GM18951 (cell line): ENCODE results near the gene NDST4.

Source experiments
- POLR2A ChIP-seq: IDR thresholded peaks from 4 replicates; pipeline ENCODE4 v1.6.1; 2011; ENCODE audit warnings: mild to moderate bottlenecking; ENCODE audit not compliant: insufficient read length, insufficient read depth; ENCODE audit errors: extremely low read depth
- in situ Hi-C: fragments of 300-500 bp; cut with MboI; formaldehyde crosslinking; loops from one replicate; pipeline ENCODE4 v1.12.0; 2022; ENCODE audit warnings: low sequenced_read_pairs, mixed read lengths, inconsistent platforms; ENCODE audit not compliant: unreplicated experiment

The NDST4 gene

DNA sequence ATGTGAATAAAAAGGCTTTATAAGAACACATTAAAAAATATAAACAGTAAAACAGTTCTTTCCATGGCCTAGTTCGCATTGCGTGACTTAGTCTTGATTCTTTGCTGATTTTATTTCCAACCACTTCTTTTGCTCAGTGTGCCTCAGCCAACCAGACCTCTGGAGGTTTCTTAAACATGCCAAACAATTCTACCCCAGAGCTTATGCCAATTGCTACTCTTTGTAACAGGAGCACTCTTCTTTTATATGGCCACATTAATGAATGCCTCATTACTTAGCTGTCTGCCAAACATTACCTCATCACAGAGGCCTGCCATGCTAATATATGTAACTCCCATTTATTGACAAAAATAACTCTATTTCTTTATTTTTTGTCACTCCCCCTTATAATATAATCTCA lies 202.3 kb downstream of the NDST4 start:
- TF ChIP-seq POLR2A: no peak
- in situ Hi-C loops: no loop called here

DNA sequence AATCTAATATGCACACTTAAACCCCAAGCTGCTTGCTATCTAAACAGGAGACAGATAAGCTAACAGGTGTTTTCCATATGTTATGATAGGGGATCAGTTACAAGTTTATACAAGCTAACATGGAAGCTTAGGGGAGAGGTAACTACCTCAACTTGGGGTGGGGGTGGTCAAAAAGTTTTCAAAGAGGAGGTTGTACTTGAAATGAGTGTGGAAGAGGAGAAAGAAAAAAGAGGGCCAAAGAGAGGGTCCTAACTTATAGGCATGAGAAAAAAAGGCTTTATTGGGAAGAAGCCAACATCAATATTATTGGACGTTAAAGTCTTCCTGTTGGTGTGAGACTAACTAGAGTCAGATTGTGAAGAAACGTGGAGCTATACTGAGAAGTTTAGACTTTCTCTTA lies 205.9 kb downstream of the NDST4 start:
- in situ Hi-C loops: no loop called here

DNA sequence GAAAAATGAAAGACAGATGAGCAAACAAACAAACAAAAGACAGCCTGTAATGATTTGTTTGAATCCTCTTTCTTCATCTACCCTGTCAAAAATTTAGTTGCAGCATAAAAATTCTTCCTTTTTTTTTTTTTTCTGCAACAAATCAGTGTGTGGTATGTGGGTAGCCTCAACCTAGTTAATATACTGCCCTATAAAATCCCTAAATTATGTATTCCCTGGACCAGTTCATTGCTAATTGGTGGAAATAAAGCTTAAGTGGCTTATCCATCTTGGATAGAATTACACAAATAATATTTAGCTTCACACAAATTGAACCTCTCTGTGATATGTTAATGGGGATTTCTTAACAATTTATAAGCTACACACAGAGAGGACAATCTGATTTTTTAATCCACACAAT lies 208.4 kb downstream of the NDST4 start:
- in situ Hi-C loops: no loop called here
- no peak for TF ChIP-seq POLR2A

More for the DNA sequence above, 205.9 kb downstream of the NDST4 start:
- no peak for TF ChIP-seq POLR2A

DNA sequence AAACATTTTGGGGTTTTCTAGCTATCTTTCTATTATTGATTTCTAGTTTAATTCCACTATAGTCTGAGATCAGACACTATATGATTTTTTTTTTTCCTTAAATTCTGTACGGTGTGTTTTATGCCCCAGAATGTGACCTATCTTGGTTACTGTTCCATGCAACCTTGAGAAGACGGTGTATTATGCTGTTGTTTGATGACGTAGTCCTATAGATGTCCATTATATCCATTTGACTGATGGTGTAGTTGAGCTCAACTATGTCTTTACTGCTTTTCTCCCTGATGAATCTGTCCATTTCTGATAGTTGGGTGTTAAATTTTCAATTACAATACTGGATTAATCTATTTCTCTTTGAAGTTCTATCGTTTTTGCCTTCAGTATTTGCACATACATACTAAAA lies 212.5 kb downstream of the NDST4 start:
- TF ChIP-seq POLR2A: no peak
- in situ Hi-C loops: no loop called here

DNA sequence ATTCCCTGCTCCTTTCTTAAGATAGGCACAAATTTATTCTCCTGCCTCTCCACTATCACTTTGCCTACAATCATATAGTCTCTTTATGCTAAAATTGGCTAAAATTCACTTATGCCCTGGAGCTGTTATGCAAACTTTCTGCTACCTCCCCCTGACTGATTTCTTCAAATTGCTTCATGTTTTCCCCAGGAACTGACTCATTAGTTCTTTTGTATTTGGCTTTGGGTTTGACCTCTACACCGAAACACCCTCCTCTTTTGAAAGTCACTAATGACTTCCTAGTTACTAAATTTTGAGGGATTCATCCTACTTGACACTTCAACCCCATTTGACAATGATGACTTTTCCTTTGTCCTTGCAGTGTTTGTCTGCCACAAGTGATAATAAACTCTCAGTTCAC lies 222.6 kb downstream of the NDST4 start:
- TF ChIP-seq POLR2A: no peak
- in situ Hi-C loops: no loop called here

DNA sequence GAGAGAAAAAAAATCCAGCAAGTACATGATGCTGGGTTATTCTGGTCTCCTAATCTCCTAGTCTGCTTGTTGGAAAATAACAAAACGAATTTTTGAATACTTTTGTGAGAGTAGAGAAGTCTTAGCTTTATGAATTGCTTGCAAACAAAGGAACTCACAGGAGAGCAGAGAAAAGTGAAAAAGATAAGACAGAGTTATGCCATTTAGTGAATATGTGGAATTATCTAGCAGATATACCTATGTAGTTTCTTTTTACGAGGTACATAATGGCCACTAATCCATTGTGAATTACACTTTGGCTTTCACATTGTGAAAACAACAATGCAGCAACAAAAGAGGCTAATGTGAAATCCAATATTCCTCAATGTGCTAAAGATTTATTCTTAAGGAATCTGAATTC lies 226.7 kb downstream of the NDST4 start:
- in situ Hi-C loops: no loop called here
- TF ChIP-seq POLR2A: no peak

DNA sequence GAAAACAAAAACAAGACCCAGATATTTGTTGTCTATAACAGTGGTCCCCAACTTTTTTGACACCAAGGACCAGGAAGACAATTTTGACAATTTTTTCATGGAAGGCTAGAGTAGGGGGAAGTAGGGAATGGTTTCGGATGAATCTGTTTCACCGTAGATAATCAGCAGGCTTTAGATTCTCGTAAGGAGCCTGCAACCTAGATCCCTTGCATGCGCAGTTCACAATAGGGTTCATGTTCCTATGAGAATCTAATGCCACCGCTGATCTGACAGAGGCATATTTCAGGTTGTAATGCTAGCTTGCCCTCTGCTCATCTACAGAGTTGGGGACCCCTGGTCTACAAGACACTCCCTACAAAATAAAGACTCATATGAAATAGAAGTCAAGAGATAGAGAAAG lies 229.8 kb downstream of the NDST4 start:
- in situ Hi-C loops: no loop called here
- TF ChIP-seq POLR2A: no peak

DNA sequence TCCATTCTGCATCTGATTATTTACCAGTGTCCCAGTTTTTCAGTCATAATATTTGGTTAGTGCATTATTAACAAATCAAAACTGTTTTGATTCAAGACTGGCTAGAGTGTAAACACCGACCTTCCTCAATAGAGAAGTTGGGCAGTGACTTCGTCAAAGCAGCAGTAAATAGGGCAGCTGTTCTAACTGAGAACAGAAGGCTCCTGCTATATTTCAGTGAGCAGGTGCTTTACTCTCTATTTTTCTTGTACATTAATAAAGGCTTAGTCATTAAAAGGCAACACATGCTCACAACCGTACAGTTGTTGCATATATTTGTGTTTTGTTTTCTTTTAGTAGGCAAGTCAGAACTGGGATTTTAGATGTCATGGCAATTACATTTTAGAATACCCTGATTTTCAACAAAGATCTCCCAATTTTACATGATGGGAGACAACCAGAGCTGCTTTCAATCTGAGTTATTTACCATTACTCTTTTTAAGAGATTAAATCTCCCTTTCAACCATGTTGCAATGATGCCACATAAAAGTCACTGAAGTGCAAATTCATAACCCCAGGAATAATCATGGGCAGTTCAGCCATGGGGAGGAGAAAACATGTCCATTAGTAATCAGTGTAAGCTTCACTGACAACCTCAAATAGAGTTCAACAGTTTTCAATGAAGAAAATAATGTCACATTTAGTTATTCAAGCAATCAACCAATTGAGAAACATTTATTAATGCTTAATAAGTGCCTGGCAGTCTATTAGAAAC lies 233.3 kb downstream of the NDST4 start:
- in situ Hi-C loops: no loop called here
- TF ChIP-seq POLR2A: no peak

DNA sequence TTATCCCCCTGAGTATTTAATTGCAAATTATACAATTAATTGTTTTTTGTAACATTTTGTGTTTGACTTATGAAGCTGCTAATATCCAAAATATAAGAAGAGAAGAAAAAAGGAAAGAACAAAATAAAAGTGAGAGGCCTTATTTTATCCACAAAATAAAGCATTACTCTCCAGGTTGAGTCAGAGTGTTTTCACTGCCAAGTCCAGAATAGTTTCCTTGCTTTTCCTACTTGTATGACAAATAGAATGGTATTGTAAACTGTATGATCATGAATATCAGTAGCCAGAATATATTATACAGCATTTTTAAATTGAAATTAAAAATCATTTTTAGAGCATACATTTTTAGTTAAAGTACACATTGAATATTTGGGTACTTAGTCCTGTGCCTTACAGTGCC lies 237.8 kb downstream of the NDST4 start:
- TF ChIP-seq POLR2A: no peak
- in situ Hi-C loops: no loop called here

DNA sequence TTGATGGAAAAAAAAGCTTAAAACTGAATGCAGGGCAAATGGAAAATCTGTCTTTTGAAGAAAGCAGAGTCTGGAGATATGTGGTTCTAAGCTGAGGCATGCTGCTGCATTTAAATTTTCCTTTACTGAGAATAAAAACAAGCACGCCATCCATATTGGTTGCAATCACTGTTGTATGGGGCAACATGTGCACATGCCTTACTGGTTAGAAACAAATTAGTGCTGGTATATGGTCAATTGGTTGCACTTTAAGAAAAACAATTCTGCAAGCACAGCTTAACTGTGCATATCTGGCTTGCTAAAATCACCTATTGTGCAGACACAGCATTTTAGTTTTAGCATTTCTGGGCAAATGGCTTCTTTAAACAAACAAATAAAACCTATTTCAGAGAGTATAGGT lies 239.1 kb downstream of the NDST4 start:
- no peak for TF ChIP-seq POLR2A
- in situ Hi-C loops: no loop called here

DNA sequence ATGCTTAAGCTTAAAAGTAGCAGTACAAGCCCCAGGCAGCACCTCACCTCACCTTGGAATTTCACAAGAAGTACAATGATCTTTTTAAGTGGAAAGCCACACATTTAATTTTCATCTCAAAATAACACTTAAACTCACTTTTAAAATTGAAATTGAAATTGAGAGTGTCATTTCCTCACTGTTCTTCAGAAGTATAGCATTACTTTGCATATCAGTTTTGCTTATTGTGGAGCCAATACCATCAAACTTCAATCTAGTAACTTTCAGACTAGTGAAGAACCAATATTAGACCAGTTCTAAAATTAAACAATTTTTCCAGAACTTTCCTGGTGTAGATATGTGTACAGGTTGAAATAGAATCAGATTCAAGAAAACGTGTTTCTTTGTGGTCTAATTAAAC lies 242.4 kb downstream of the NDST4 start:
- no peak for TF ChIP-seq POLR2A
- in situ Hi-C loops: no loop called here

DNA sequence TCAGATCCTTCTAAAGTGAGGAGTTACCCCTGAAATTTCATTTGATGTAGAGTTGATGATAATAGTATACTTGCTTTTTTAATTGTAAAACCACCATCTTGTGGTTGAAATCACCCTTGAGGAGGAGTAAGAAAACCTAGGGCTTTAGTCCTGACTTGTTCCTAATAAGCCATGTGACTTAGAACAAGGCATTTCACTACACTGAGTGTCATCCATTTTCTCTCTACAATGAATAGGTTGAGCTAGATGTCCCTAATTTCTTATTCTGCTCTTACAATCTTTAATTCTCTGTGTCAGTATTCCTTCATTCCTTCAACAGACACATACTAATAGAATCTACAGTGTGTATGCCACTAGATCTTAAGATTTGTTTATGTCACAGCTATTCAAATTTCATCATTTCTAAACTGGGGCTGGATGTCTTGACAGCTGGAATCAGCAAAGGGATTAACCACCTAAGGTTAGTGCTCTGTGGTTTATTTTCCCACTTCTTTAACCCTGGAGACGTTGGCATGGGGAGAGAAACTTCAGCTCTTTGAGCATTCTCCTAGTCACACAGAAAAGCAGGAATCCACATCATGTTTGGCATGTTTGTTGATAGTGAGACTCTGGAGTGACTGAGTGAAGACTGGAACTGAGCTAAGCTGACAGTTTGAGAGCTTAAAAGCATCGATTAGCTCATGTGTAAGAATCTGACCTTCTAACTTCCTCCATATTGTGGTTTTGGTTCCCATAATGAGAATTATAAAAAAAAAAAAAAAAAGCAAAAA lies 246.3 kb downstream of the NDST4 start:
- in situ Hi-C loops: no loop called here
- TF ChIP-seq POLR2A: no peak

DNA sequence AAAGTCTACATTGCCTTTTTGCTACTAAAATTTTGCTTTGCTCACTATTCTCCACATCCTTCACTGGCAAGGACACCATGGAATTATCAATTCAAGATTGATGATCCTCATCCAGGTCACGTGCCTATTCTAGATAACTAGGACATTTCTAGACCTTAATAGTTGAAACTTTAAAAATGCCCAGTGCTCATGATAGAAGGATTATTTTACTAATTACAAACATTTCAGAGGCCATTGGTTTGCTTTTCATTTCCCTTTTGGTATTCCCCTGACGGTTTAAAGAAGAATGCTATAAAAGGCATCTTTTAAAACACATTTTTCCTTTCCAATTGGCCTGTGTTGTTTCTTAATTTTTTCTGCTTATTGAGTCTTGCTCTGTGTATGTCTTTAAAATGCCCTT lies 249.4 kb downstream of the NDST4 start:
- TF ChIP-seq POLR2A: no peak
- in situ Hi-C loops: no loop called here

DNA sequence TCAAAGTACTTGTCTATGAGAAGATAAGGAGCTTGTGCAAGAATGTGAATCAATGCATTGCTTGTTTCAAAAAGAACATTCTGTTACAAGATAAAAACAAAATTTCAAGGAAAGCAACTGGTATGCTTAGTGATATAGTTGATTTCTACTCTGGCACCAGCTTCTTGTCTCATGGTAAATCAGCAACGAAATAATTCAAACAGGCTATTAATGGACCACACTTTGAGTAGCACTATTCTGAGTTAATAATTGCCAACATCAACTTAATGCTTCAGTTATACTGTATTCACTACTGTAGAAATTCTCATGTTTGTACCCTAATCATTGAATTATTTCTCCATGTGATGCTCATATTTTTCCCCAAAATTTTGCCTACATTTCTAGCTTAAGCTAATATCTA lies 252.6 kb downstream of the NDST4 start:
- no peak for TF ChIP-seq POLR2A
- in situ Hi-C loops: no loop called here
